ENCODE measurements around the gene RGS8.

The RGS8 gene

GRCh38 chr1:182676274-182676673 is 8.1 kb downstream of the RGS8 start:
- no peaks in the 10 kb centered on the region for H3K9me2 ChIP-seq (replicated peaks; ENCODE audit: low read depth, low read length)
- peaks cover 5% of the 10 kb centered on the region for H3K4me1 ChIP-seq (ENCODE audit: insufficient read depth, low read length, poor library complexity, severe bottlenecking)
- H3K9me3 ChIP-seq (ENCODE audit: insufficient read depth, low read depth, low read length): no peaks in the 10 kb centered on the region
- no peak overlapping the region for H3K4me3 ChIP-seq (ENCODE audit: low read length, poor library complexity, severe bottlenecking)
- no peak overlapping the region for H3K4me2 ChIP-seq (ENCODE audit: low read depth, low read length, poor library complexity, severe bottlenecking)
- no peaks in the 10 kb centered on the region for H3K27me3 ChIP-seq (ENCODE audit: insufficient read depth, low read length, poor library complexity, severe bottlenecking)
- no peak overlapping the region for H3K9ac ChIP-seq (ENCODE audit: low read depth, low read length, poor library complexity, severe bottlenecking)
- no peaks in the 10 kb centered on the region for H4K20me1 ChIP-seq (ENCODE audit: insufficient read depth, low read length, poor library complexity, severe bottlenecking)
- no peaks in the 10 kb centered on the region for H3K79me2 ChIP-seq (ENCODE audit: insufficient read depth, low read length)
- no peaks in the 10 kb centered on the region for H3F3A ChIP-seq (ENCODE audit: low read depth)
- TF ChIP-seq EZH2phosphoT487 (IDR thresholded peaks at IDR 0.05; ENCODE audit: borderline replicate concordance) (no peak), CTCF (conservative IDR thresholded peaks at IDR 0.05; ENCODE audit: low read length) (no peak)
- H2AFZ ChIP-seq (ENCODE audit: low read length): no peak overlapping the region
- H3K36me3 ChIP-seq (ENCODE audit: insufficient read depth, low read length): no peaks in the 10 kb centered on the region

GRCh38 chr1:182674346-182675246 is 9.8 kb downstream of the RGS8 start:
- Histone ChIP-seq H2AFZ (ENCODE audit: low read length) (no peak overlapping the region), H4K20me1 (ENCODE audit: insufficient read depth, low read length, poor library complexity, severe bottlenecking) (no peaks in the 10 kb centered on the region), H3K27me3 (ENCODE audit: insufficient read depth, low read length, poor library complexity, severe bottlenecking) (no peaks in the 10 kb centered on the region), H3K4me3 (ENCODE audit: low read length, poor library complexity, severe bottlenecking) (no peak overlapping the region), H3K4me2 (ENCODE audit: low read depth, low read length, poor library complexity, severe bottlenecking) (no peak overlapping the region), H3K79me2 (ENCODE audit: insufficient read depth, low read length) (no peaks in the 10 kb centered on the region), H3F3A (ENCODE audit: low read depth) (no peaks in the 10 kb centered on the region), H3K9me3 (ENCODE audit: insufficient read depth, low read depth, low read length) (no peaks in the 10 kb centered on the region), H3K4me1 (ENCODE audit: insufficient read depth, low read length, poor library complexity, severe bottlenecking) (peaks cover 5% of the 10 kb centered on the region), H3K9ac (ENCODE audit: low read depth, low read length, poor library complexity, severe bottlenecking) (no peak overlapping the region), H3K9me2 (replicated peaks; ENCODE audit: low read depth, low read length) (no peaks in the 10 kb centered on the region), H3K36me3 (ENCODE audit: insufficient read depth, low read length) (no peaks in the 10 kb centered on the region)
- TF ChIP-seq CTCF (conservative IDR thresholded peaks at IDR 0.05; ENCODE audit: low read length) (no peak), EZH2phosphoT487 (IDR thresholded peaks at IDR 0.05; ENCODE audit: borderline replicate concordance) (no peak)

GRCh38 chr1:182672487-182672836 is 11.9 kb downstream of the RGS8 start:
- H3K4me2 ChIP-seq (ENCODE audit: low read depth, low read length, poor library complexity, severe bottlenecking): no peak overlapping the region
- no peaks in the 10 kb centered on the region for H3F3A ChIP-seq (ENCODE audit: low read depth)
- H2AFZ ChIP-seq (ENCODE audit: low read length): no peak overlapping the region
- no peaks in the 10 kb centered on the region for H3K4me1 ChIP-seq (ENCODE audit: insufficient read depth, low read length, poor library complexity, severe bottlenecking)
- no peaks in the 10 kb centered on the region for H3K9me2 ChIP-seq (replicated peaks; ENCODE audit: low read depth, low read length)
- H3K9me3 ChIP-seq (ENCODE audit: insufficient read depth, low read depth, low read length): no peaks in the 10 kb centered on the region
- TF ChIP-seq CTCF (conservative IDR thresholded peaks at IDR 0.05; ENCODE audit: low read length) (no peak), EZH2phosphoT487 (IDR thresholded peaks at IDR 0.05; ENCODE audit: borderline replicate concordance) (no peak)
- no peaks in the 10 kb centered on the region for H3K27me3 ChIP-seq (ENCODE audit: insufficient read depth, low read length, poor library complexity, severe bottlenecking)
- no peaks in the 10 kb centered on the region for H3K36me3 ChIP-seq (ENCODE audit: insufficient read depth, low read length)
- no peak overlapping the region for H3K9ac ChIP-seq (ENCODE audit: low read depth, low read length, poor library complexity, severe bottlenecking)
- no peak overlapping the region for H3K4me3 ChIP-seq (ENCODE audit: low read length, poor library complexity, severe bottlenecking)
- H3K79me2 ChIP-seq (ENCODE audit: insufficient read depth, low read length): no peaks in the 10 kb centered on the region
- no peaks in the 10 kb centered on the region for H4K20me1 ChIP-seq (ENCODE audit: insufficient read depth, low read length, poor library complexity, severe bottlenecking)

Measured in Loucy (cell line).